Forelimb muscle (tissue), 1 donor: ENCODE results near the gene SLC22A1. TPM values are rescaled to one million over a fixed set of nuclear protein-coding genes. Genes with fewer than 3 reads are reported as not detected.

Experiments
- polyA plus RNA-seq: library from polyadenylated mRNA; unstranded; fragments of 120-200 nt; gene quantifications from one replicate; pipeline ENCODE4 v1.2.1, GENCODE V29; 2013; ENCODE audit not compliant: insufficient read length

SLC22A1 gene
- polyA plus RNA-seq, 1 donor = 0.85 TPM

Other genes with a start within 250 kb of the SLC22A1 start
- 0.18 TPM for gene MAS1, start 230.8 kb upstream of the SLC22A1 start, polyA plus RNA-seq
- gene IGF2R, start 152.7 kb upstream of the SLC22A1 start, polyA plus RNA-seq = 124 TPM
- not detected for gene SLC22A2, start 137.0 kb downstream of the SLC22A1 start, polyA plus RNA-seq
- 11.8 TPM for gene SLC22A3, start 226.6 kb downstream of the SLC22A1 start, polyA plus RNA-seq